ENCODE results near the gene TPRN. TPM values are rescaled to one million over a fixed set of nuclear protein-coding genes. Genes with fewer than 3 reads are reported as not detected.
A peak's percentile ranks its signal among the peaks of the same experiment; 100 is the strongest.

Gene TPRN
- total and polyA plus RNA-seq, 12 donors = 10.2 to 31.5 (median 20.4) TPM

DNA sequence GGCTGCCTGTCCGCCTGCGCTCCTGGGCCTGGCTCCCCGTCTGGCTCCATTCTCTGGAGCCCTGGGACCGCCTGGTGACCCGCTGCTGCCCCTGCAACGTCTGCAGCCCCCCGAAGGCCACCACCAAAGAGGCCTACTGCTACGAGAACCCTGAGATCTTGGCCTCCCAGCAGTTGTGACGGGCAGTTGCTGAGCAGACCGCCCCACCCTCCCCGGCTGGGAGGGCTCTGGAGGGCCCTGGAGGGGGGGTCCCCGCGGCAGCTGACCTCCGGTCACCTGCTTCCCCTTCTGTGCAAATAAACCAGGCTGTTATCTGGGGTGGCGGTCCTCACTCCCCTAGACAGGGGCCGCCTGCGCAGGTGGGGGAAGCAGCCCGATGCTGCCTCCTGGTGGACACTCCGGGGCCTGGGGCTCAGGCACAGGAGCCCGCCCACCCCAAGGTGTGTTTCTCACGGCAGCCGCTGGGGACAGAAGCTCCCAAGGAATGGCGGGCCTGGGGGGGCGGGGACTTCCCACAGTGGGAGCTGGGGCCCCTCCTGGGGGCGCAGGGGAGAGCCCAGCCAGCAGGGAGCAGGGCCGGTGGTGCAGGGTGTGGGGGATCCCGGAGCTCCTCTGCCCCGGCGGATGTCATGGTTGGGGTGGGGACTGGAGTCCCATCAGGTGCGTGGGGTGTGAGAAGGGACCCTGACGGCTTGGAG is 35.8 kb upstream of the TPRN start:
- ATAC-seq = peak; percentile 19 to 53 (median 44)
- Histone ChIP-seq H3K27ac (peak overlapping the region in 3 of 10 donors; percentile 2 to 37 (median 8)), H3K36me3 (no peaks in the 10 kb centered on the region), H3K9me3 (no peaks in the 10 kb centered on the region), H3K27me3 (peaks cover 8 to 34% (median 30%) of the 10 kb centered on the region in 7 donors), H3K4me3 (peak overlapping the region in 8 of 10 donors; percentile 9 to 40 (median 32)), H3K4me1 (peaks cover 14 to 47% (median 32%) of the 10 kb centered on the region in 9 donors)
- intact Hi-C loops (cut with DNase I) = loop anchor here in 2 of 10 donors (5.0 to 10.0 kb wide), 2 partner anchors 119 to 452 kb away; no protein-coding TSS in a partner anchor
- peak; percentile 85 to 88 for DNase-seq
- 8 to 13% methylated on average over 31 of the region's 31 CpGs for WGBS, 2 donors
- TF ChIP-seq CTCF (IDR thresholded peaks at IDR 0.05) = peak; percentile 96 to 99 (median 98)

- Histone ChIP-seq H3K4me1 (peaks cover 14 to 47% (median 32%) of the 10 kb centered on the region in 9 donors), H3K36me3 (no peaks in the 10 kb centered on the region), H3K9me3 (no peaks in the 10 kb centered on the region), H3K27me3 (peaks cover 9 to 42% (median 38%) of the 10 kb centered on the region in 7 donors), H3K4me3 (peak overlapping the region in 8 of 10 donors; percentile 9 to 40 (median 32)), H3K27ac (no peak overlapping the region)
- ATAC-seq (no peak), DNase-seq (no peak)
- no peak for TF ChIP-seq CTCF (IDR thresholded peaks at IDR 0.05)
- intact Hi-C loops (cut with DNase I) = loop anchor here in 2 of 10 donors (5.0 to 10.0 kb wide), 2 partner anchors 118 to 451 kb away; no protein-coding TSS in a partner anchor
- 66 to 69% methylated on average over 33 to 35 of the region's 35 CpGs for WGBS, 2 donors
Measured at GRCh38 chr9:137235424-137236237, 35.1 kb upstream of the TPRN start.

DNA sequence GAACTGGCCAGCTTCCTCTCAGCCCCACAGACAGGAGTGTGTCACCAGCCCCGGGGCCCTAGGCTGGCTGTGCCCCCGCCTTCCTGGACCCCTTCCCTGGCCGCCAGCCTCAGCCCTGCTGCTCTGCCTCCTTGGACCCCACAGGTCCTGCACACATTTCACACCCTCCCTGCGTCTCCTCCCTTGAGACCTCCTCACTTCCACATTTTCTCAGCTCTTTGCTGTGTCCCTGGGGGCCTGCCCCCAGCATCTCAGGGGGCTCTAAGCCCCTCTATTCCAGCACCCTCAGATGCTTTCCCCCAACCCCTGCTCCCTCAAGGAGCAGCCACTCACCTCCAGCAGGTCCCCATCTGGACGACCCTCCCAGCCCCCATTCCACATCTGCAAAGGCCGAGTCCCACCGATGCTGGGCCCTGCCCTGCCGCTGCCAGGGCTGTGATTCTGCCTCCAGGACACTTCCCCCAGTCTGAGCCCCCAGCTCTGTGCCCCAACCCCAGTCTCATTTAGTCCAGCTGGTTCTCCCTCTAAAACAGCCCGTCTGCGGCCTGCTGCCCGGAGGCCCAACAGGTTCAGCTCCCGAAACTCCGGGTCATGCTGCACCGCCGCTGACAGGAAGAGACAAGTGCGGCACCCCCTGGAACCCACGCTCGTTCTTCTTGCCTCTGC is 34.4 kb upstream of the TPRN start:
- H3K4me1 ChIP-seq = peaks cover 14 to 43% (median 27%) of the 10 kb centered on the region in 9 donors
- no peaks in the 10 kb centered on the region for H3K9me3 ChIP-seq
- H3K27me3 ChIP-seq = peaks cover 13 to 49% (median 45%) of the 10 kb centered on the region in 7 donors
- H3K36me3 ChIP-seq = no peaks in the 10 kb centered on the region
- H3K4me3 ChIP-seq = no peak overlapping the region
- DNase-seq (no peak), ATAC-seq (no peak)
- intact Hi-C loops (cut with DNase I) = loop anchor here in 2 of 10 donors (5.0 to 10.0 kb wide), 2 partner anchors 118 to 450 kb away; no protein-coding TSS in a partner anchor
- no peak overlapping the region for H3K27ac ChIP-seq
- TF ChIP-seq CTCF (IDR thresholded peaks at IDR 0.05) = no peak
- 69 to 76% methylated on average over 18 of the region's 18 CpGs for WGBS, 2 donors

Data from heart right ventricle (tissue), 16 donors.